Measurements from ENCODE around the gene USP36.

USP36 gene

DNA sequence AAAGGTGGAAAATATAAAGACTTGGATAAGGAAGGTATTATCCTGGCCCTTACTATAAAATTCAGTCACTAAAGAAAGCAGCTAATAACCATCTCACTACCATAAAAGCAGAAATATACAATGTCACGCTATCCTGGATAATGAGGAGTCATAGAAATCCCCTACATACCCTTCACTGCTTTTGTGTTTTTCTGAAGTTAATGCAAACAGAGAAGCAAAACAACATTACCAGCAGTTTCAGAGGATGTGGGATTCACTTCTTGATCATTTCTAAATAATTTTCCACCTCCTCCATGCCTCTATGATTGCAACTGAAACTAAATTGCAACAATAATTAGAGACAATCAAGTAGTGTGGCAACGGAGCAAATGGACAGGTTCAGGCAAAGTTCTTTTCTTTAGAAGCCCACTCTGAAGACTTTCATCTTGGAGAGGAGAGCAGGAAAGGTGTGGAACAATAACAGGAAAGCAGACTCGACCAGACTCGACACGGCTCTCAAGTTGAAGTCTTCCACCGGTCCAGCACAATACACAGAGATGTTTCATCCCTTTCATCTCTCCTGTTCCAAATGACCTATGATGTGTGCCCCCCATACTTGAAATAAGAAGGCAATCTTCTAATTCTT is 68.7 kb downstream of the USP36 start:
- TF ChIP-seq, protein P1, sequence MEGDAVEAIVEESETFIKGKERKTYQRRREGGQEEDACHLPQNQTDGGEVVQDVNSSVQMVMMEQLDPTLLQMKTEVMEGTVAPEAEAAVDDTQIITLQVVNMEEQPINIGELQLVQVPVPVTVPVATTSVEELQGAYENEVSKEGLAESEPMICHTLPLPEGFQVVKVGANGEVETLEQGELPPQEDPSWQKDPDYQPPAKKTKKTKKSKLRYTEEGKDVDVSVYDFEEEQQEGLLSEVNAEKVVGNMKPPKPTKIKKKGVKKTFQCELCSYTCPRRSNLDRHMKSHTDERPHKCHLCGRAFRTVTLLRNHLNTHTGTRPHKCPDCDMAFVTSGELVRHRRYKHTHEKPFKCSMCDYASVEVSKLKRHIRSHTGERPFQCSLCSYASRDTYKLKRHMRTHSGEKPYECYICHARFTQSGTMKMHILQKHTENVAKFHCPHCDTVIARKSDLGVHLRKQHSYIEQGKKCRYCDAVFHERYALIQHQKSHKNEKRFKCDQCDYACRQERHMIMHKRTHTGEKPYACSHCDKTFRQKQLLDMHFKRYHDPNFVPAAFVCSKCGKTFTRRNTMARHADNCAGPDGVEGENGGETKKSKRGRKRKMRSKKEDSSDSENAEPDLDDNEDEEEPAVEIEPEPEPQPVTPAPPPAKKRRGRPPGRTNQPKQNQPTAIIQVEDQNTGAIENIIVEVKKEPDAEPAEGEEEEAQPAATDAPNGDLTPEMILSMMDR (IDR thresholded peaks at IDR 0.05; ENCODE audit: low read depth, low read length, missing control alignments), result no peak
- H3K4me3 ChIP-seq (ENCODE audit: low read depth, low read length), result no peak overlapping the region; the same call in 1 of the 2 replicates
- DNase-seq (ENCODE audit: low read depth), result no peak

DNA sequence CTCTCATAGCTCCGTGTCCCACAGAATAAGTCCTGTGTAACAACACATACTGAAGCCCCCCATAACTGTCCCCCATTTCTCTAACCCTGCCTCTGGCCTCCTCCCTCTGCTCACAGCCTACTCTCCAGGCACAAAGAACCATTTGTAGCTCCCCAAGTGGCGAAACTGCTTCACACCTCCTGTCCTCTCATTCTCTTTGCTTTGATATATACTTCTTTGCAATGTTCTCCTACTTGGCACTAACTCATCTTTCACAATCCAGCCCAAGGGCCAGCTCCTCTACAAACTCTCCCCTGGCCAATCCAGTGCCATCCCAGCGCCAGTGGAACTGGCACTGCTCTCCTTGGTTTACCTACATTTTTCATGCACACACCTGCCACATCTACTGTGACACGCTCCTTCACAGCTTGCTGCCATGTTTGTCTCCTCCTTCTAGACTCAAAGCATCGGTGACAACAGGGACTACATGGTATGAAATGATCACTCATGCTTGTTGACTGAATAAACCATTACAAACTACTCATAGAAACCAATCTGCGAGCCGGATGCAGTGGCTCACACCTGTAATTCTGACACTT is 71.3 kb downstream of the USP36 start:
- no peak for DNase-seq (ENCODE audit: low read depth)
- TF ChIP-seq, protein P1 (IDR thresholded peaks at IDR 0.05; ENCODE audit: low read depth, low read length, missing control alignments), result peak; percentile 54
- H3K4me3 ChIP-seq (ENCODE audit: low read depth, low read length), result no peak overlapping the region

GRCh38 chr17:78767806-78768205 is 72.8 kb downstream of the USP36 start:
- no peak for DNase-seq (ENCODE audit: low read depth)
- no peak overlapping the region for H3K4me3 ChIP-seq (ENCODE audit: low read depth, low read length)
- TF ChIP-seq, protein P1 (IDR thresholded peaks at IDR 0.05; ENCODE audit: low read depth, low read length, missing control alignments), result no peak

DNA sequence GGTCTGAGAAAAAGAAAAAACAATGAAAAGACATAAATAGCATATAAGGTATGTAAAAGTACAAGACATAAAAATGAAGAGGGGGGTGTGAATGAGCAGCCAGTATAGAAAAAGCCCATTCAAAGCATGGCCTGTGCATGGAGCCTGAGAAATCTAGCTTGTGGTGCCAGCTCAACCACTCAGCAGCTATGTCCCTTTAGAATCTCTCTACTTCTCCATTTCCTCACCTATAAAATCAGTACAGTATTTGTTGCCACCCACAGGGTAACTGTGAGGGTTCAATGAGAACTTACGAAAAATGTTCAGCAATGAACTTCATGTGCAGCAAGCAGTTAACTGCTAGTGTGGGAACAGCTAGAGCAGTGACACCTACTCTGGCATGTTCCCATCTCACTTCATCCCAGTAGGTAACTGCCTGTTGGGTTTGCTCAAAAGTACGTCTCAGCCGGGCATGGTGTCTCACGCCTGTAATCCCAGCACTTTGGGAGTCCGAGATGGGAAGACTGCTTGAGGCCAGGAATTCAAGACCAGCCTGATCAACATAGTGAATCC is 73.8 kb downstream of the USP36 start:
- H3K4me3 ChIP-seq (ENCODE audit: low read depth, low read length), result no peak overlapping the region
- DNase-seq (ENCODE audit: low read depth), result no peak
- TF ChIP-seq, protein P1 (IDR thresholded peaks at IDR 0.05; ENCODE audit: low read depth, low read length, missing control alignments), result no peak

GRCh38 chr17:78766225-78766624 is 74.4 kb downstream of the USP36 start:
- DNase-seq (ENCODE audit: low read depth), result no peak
- no peak overlapping the region for H3K4me3 ChIP-seq (ENCODE audit: low read depth, low read length)
- TF ChIP-seq, protein P1 (IDR thresholded peaks at IDR 0.05; ENCODE audit: low read depth, low read length, missing control alignments), result no peak

- no peak overlapping the region for H3K4me3 ChIP-seq (ENCODE audit: low read depth, low read length)
- DNase-seq (ENCODE audit: low read depth), result no peak
- TF ChIP-seq, protein P1 (IDR thresholded peaks at IDR 0.05; ENCODE audit: low read depth, low read length, missing control alignments), result no peak
Measured at GRCh38 chr17:78765821-78766220, 74.8 kb downstream of the USP36 start.
